VCaP (cell line): ENCODE results near the gene USP25.

ENCODE experiments used
- H3K27ac ChIP-seq: fragments of 450-650 bp; 2 replicates; pipeline ENCODE4 v1.5.1; 2017
- CTCF ChIP-seq: fragments of 450-650 bp; conservative IDR thresholded peaks from 2 replicates; pipeline ENCODE4 v1.5.1; 2017; ENCODE audit warnings: mild to moderate bottlenecking, moderate library complexity

The USP25 gene

GRCh38 chr21:15853126-15853525 is 123.3 kb downstream of the USP25 start:
- no peak for TF ChIP-seq CTCF
- H3K27ac ChIP-seq, result no peak overlapping the region

GRCh38 chr21:15856813-15857212 is 127.0 kb downstream of the USP25 start:
- TF ChIP-seq CTCF, result no peak
- H3K27ac ChIP-seq, result no peak overlapping the region

GRCh38 chr21:15857740-15858139 is 128.0 kb downstream of the USP25 start:
- H3K27ac ChIP-seq, result no peak overlapping the region
- TF ChIP-seq CTCF, result no peak

- H3K27ac ChIP-seq, result no peak overlapping the region
- no peak for TF ChIP-seq CTCF
Measured at GRCh38 chr21:15860541-15860940, 130.8 kb downstream of the USP25 start.

- no peak for TF ChIP-seq CTCF
- H3K27ac ChIP-seq, result no peak overlapping the region
Measured at GRCh38 chr21:15868940-15869339, 139.2 kb downstream of the USP25 start.

GRCh38 chr21:15870819-15871218 is 141.0 kb downstream of the USP25 start:
- TF ChIP-seq CTCF, result no peak
- no peak overlapping the region for H3K27ac ChIP-seq

GRCh38 chr21:15872236-15872635 is 142.5 kb downstream of the USP25 start:
- no peak for TF ChIP-seq CTCF
- no peak overlapping the region for H3K27ac ChIP-seq

GRCh38 chr21:15874615-15875014 is 144.8 kb downstream of the USP25 start:
- TF ChIP-seq CTCF, result no peak
- no peak overlapping the region for H3K27ac ChIP-seq
